HG02981 (cell line): ENCODE results near the gene EFNA2.
"Not testable (repeated sequence)": the region's sequence is repeated elsewhere in the genome, so short reads cannot be mapped to it uniquely, and the experiment has no call there.

Source experiments
- ATAC-seq: cut with Tn5 transposase; IDR thresholded peaks from one replicate; pipeline ENCODE4 v1.9.1; 2021; ENCODE audit warnings: mild to moderate bottlenecking, moderate library complexity; ENCODE audit not compliant: unreplicated experiment

Gene EFNA2

GRCh38 chr19:1295169-1296012, 9.7 kb downstream of the EFNA2 start:
- no peak for ATAC-seq

- ATAC-seq: no peak
These were observed 10.4 kb downstream of the EFNA2 start for GRCh38 chr19:1296078-1296477.

- no peak for ATAC-seq
These were observed 11.1 kb downstream of the EFNA2 start for GRCh38 chr19:1296575-1297271.

- ATAC-seq: no peak
These were observed 12.6 kb downstream of the EFNA2 start for GRCh38 chr19:1298235-1298634.

GRCh38 chr19:1299801-1300200, 14.1 kb downstream of the EFNA2 start:
- no peak for ATAC-seq

GRCh38 chr19:1300744-1301490, 15.2 kb downstream of the EFNA2 start:
- no peak for ATAC-seq

- no peak for ATAC-seq
These were observed 17.0 kb downstream of the EFNA2 start for GRCh38 chr19:1302533-1303239.

- no peak for ATAC-seq
These were observed 18.7 kb downstream of the EFNA2 start for GRCh38 chr19:1304197-1304924.

GRCh38 chr19:1305354-1305753, 19.7 kb downstream of the EFNA2 start:
- ATAC-seq: not testable (repeated sequence)

GRCh38 chr19:1307320-1307719, 21.6 kb downstream of the EFNA2 start:
- ATAC-seq: no peak

GRCh38 chr19:1307755-1308303, 22.2 kb downstream of the EFNA2 start:
- ATAC-seq: no peak

- ATAC-seq: no peak
These were observed 23.0 kb downstream of the EFNA2 start for GRCh38 chr19:1308718-1309117.

- no peak for ATAC-seq
These were observed 24.5 kb downstream of the EFNA2 start for GRCh38 chr19:1309977-1310852.

GRCh38 chr19:1310853-1311180, 25.1 kb downstream of the EFNA2 start:
- no peak for ATAC-seq

GRCh38 chr19:1311543-1312091, 25.9 kb downstream of the EFNA2 start:
- ATAC-seq: no peak

- ATAC-seq: no peak
These were observed 27.4 kb downstream of the EFNA2 start for GRCh38 chr19:1312767-1313694.

- no peak for ATAC-seq
These were observed 28.3 kb downstream of the EFNA2 start for GRCh38 chr19:1313695-1314613.
